ENCODE data around the gene UXS1.
A peak's percentile ranks its signal among the peaks of the same experiment; 100 is the strongest.

Gene UXS1

DNA sequence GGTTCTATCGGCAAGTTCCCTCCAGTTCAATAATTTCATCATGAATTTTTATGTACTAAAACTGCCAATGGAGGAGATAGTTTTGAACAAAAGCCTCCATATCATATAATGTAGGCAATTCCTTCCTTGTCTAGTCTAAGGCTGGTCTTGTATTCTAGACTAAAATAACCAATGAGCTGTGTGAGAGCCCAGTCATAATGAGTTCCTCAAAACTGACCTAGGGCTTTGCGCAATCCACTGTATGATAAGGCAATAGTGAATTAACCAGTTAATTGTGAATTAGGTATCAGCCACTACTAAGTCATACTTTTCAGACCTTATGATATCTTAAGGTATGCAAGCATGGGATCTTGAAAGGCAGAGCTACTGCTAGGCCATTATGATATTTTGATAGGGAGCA is 7.6 kb upstream of the UXS1 start:
- Histone ChIP-seq H3K27me3 (no peaks in the 10 kb centered on the region), H3K4me1 (peaks cover 0 to 11% (median 9%) of the 10 kb centered on the region in 4 donors), H3K4me3 (no peak overlapping the region), H3K9me3 (no peaks in the 10 kb centered on the region), H3K36me3 (no peaks in the 10 kb centered on the region), H3K27ac (no peak overlapping the region)
- intact Hi-C loops (cut with DNase I; ENCODE audit: low total_unique reads) = no loop called here
- no peak for DNase-seq
- TF ChIP-seq, protein P1, sequence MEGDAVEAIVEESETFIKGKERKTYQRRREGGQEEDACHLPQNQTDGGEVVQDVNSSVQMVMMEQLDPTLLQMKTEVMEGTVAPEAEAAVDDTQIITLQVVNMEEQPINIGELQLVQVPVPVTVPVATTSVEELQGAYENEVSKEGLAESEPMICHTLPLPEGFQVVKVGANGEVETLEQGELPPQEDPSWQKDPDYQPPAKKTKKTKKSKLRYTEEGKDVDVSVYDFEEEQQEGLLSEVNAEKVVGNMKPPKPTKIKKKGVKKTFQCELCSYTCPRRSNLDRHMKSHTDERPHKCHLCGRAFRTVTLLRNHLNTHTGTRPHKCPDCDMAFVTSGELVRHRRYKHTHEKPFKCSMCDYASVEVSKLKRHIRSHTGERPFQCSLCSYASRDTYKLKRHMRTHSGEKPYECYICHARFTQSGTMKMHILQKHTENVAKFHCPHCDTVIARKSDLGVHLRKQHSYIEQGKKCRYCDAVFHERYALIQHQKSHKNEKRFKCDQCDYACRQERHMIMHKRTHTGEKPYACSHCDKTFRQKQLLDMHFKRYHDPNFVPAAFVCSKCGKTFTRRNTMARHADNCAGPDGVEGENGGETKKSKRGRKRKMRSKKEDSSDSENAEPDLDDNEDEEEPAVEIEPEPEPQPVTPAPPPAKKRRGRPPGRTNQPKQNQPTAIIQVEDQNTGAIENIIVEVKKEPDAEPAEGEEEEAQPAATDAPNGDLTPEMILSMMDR (IDR thresholded peaks at IDR 0.05) = no peak

DNA sequence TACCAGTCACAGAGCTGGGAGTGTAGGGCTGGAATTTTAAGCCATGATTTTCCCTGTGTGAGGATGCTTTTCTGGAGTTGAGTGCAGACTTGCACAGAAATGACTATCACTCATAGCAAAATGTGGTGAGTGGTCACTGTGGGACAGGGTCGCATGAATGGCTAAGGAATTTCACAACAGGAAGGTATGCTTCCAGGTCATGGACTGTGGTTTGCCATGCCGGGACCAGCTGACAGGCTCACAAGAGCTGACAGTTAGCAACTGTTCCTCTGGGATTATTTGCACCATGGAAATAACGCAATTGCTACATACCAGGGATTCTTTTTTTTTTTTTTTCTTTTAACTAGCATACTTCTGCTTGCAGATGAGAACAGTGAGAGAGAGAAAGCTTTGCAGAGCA is 3.8 kb upstream of the UXS1 start:
- Histone ChIP-seq H3K27ac (peak overlapping the region in 1 of 2 donors; percentile 10), H3K27me3 (no peaks in the 10 kb centered on the region), H3K9me3 (no peaks in the 10 kb centered on the region), H3K4me3 (no peak overlapping the region), H3K4me1 (peaks cover 0 to 23% (median 13%) of the 10 kb centered on the region in 4 donors), H3K36me3 (no peaks in the 10 kb centered on the region)
- TF ChIP-seq, protein P1 (IDR thresholded peaks at IDR 0.05) = no peak
- intact Hi-C loops (cut with DNase I; ENCODE audit: low total_unique reads) = no loop called here
- DNase-seq = peak; percentile 39 to 76

DNA sequence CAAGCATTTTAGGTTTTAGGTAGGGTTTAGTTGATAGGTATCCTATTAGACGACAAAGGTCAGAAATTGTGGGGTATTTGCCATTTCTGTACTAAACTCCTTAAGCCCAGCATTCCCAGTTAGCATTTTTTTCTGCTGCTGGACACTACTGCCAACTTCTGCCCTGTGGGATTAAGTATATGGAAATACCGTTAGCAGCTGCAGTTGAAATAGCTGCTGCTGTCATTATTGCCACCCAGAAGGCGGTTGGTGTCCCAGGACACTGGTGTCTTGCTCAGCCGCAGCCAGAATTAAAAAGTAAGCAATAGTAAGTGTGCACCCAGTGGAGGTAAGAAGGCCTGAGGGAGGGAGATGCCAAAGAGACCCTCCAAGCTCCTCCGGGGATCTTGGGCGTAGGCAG is 1.9 kb upstream of the UXS1 start:
- TF ChIP-seq, protein P1 (IDR thresholded peaks at IDR 0.05) = no peak
- H3K4me3 ChIP-seq = no peak overlapping the region
- H3K36me3 ChIP-seq = no peaks in the 10 kb centered on the region
- intact Hi-C loops (cut with DNase I; ENCODE audit: low total_unique reads) = no loop called here
- no peak overlapping the region for H3K27ac ChIP-seq
- no peaks in the 10 kb centered on the region for H3K9me3 ChIP-seq
- H3K4me1 ChIP-seq = peaks cover 0 to 30% (median 16%) of the 10 kb centered on the region in 4 donors
- DNase-seq = no peak
- no peaks in the 10 kb centered on the region for H3K27me3 ChIP-seq

DNA sequence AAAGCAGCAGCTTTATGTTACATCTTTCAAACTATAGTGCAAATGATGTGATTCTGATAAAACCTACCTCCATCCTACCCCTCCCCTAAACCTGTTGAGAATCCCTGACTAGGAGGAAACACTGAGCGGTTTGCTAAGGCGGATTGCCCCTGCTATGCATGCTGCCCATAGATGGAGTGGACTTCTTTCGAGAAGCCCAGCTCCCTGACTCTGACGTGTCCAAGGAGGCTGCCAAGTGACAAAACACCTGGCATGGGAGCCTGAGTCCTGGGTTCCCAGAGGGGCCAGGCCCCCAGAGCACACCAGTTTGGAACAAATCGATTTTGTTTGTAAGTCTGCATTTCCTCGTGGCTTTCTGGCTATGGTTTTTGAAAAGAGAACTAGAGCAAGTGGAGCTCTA is 1.4 kb upstream of the UXS1 start:
- H3K9me3 ChIP-seq = no peaks in the 10 kb centered on the region
- DNase-seq = no peak
- H3K4me3 ChIP-seq = no peak overlapping the region
- TF ChIP-seq, protein P1 (IDR thresholded peaks at IDR 0.05) = no peak
- peaks cover 0 to 30% (median 16%) of the 10 kb centered on the region in 4 donors for H3K4me1 ChIP-seq
- no peak overlapping the region for H3K27ac ChIP-seq
- H3K36me3 ChIP-seq = no peaks in the 10 kb centered on the region
- intact Hi-C loops (cut with DNase I; ENCODE audit: low total_unique reads) = no loop called here
- H3K27me3 ChIP-seq = no peaks in the 10 kb centered on the region

DNA sequence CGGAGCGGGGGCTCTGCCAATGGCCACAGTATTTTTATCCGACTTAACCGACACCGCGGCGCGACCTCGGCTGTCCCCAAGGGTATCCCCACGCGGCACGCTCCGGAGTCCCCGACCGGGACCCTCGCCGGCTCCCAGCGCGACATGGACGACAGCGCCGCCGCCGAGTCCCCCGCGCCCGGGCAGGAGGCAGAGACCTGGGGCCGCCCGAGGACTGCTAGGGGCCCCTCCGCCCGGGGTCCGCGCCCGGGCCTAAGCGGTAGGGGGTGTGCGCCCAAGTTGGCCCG is 468 bp downstream of the UXS1 start:
- Histone ChIP-seq H3K27ac (peak overlapping the region; percentile 53 to 68), H3K36me3 (no peaks in the 10 kb centered on the region), H3K4me1 (peaks cover 0 to 30% (median 16%) of the 10 kb centered on the region in 4 donors), H3K9me3 (no peaks in the 10 kb centered on the region), H3K27me3 (no peaks in the 10 kb centered on the region), H3K4me3 (peak overlapping the region; percentile 88)
- intact Hi-C loops (cut with DNase I; ENCODE audit: low total_unique reads) = no loop called here
- TF ChIP-seq, protein P1 (IDR thresholded peaks at IDR 0.05) = no peak
- DNase-seq = no peak
